ENCODE data around the gene GALT.

GRCh38 chr9:34642679-34643078, 3.8 kb upstream of the GALT start:
- TF ChIP-seq, protein P1, sequence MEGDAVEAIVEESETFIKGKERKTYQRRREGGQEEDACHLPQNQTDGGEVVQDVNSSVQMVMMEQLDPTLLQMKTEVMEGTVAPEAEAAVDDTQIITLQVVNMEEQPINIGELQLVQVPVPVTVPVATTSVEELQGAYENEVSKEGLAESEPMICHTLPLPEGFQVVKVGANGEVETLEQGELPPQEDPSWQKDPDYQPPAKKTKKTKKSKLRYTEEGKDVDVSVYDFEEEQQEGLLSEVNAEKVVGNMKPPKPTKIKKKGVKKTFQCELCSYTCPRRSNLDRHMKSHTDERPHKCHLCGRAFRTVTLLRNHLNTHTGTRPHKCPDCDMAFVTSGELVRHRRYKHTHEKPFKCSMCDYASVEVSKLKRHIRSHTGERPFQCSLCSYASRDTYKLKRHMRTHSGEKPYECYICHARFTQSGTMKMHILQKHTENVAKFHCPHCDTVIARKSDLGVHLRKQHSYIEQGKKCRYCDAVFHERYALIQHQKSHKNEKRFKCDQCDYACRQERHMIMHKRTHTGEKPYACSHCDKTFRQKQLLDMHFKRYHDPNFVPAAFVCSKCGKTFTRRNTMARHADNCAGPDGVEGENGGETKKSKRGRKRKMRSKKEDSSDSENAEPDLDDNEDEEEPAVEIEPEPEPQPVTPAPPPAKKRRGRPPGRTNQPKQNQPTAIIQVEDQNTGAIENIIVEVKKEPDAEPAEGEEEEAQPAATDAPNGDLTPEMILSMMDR (IDR thresholded peaks at IDR 0.05): no peak
- no peak for TF ChIP-seq POLR2A (IDR thresholded peaks at IDR 0.05)
